HG03439 (cell line): ENCODE data around the gene PRPF4.
"Not testable (repeated sequence)": the region's sequence is repeated elsewhere in the genome, so short reads cannot be mapped to it uniquely, and the experiment has no call there.

Experiments
- ATAC-seq: cut with Tn5 transposase; IDR thresholded peaks from one replicate; pipeline ENCODE4 v1.9.1; 2021; ENCODE audit warnings: mild to moderate bottlenecking, moderate library complexity; ENCODE audit not compliant: unreplicated experiment

The PRPF4 gene

GRCh38 chr9:113275157-113276131, at the start of gene PRPF4, which contains the start of gene CDC26:
Gene PRPF4 (plus strand): TSS chr9:113275658. CDS start chr9:113275744, 86 bp downstream.
Gene CDC26 (minus strand): TSS chr9:113275572. CDS start chr9:113272507, 3,065 bp downstream.
- peak; percentile 97 for ATAC-seq

DNA sequence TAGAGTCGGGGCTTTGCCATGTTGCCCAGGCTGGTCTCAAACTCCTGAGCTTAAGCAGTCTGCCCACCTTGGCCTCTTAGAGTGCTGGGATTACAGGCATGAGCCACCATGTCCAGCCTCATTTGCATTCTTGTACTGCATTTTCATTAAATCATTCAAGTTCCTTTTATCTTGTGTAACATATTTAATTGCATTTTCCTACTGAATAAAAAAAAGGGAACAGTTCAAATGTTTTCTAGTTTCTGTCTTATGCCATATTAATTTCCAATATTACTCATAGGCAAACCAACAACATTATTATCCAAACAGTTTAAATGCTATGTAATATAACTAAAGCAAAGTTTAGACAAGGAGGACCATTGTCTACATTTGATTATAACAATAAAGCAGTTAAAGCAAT, 48.0 kb upstream of the PRPF4 start:
- ATAC-seq: no peak

DNA sequence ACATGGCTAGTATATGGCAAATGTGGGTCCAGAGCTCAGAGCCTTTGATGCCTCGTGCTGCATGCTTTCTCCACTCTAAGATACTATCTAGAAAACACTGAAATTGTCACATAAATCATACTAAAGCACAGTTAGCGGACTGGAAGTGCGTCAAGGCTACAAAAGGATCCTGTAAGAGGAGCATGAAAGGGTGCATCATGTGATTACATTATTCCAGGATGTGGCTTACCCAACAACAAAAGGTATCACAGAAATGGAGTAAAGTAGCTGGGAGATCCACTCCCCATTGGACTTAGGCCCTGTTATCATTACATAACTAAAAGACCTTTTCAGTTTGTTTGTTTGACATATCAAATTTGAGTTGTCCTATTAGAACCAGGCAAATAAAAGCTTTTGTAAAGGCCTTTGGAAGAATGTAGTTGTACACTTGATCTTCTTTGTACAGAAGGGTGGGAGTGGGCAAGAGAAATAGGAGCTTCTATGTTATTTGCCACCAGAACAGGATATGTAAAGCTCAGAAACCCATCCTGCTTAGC, 47.3 kb upstream of the PRPF4 start:
- no peak for ATAC-seq

DNA sequence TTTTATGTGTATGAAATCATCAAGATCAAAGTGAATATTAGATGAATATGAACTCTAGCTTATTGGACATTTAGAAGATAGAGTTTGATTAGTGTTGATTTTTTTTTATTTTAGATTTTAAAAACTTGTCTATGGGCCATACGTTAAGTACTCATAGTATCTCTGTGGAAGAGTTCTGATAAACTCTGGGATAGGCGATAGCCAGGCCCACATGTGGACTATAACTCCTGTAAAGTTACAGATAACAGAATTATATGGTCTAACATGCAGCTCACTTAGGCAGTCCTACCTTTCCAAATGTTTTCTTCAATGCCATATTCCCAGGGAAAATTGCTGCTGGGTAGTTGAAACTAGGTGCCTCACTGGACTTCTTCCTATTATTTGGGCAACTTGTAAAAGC, 43.8 kb upstream of the PRPF4 start:
- ATAC-seq: no peak

DNA sequence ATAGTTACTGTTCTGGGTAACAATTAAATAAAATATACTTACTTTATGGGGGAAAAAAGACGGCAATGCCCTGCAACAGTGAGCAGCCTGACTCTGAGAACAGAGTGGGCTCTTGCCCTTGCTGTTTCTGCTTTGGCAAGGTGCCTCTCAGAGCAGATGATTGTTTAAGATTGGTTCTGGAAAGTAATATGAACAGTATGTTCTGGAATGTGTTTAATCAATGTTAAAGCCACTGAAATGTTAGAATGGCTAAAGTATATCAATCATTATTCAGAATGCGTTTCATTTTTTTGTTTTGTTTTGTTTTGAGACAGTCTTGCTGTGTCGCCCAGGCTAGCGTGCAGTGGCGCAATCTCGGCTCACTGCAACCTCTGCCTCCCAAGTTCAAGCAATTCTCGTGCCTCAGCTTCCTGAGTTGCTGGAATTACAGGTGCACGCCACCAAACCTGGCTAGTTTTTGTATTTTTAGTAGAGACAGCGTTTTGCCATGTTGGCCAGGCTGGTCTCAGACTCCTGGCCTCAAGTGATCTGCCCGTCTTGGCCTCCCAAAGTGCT, 39.7 kb upstream of the PRPF4 start:
- ATAC-seq: not testable (repeated sequence)

GRCh38 chr9:113237026-113237425, 38.4 kb upstream of the PRPF4 start:
- ATAC-seq: no peak

DNA sequence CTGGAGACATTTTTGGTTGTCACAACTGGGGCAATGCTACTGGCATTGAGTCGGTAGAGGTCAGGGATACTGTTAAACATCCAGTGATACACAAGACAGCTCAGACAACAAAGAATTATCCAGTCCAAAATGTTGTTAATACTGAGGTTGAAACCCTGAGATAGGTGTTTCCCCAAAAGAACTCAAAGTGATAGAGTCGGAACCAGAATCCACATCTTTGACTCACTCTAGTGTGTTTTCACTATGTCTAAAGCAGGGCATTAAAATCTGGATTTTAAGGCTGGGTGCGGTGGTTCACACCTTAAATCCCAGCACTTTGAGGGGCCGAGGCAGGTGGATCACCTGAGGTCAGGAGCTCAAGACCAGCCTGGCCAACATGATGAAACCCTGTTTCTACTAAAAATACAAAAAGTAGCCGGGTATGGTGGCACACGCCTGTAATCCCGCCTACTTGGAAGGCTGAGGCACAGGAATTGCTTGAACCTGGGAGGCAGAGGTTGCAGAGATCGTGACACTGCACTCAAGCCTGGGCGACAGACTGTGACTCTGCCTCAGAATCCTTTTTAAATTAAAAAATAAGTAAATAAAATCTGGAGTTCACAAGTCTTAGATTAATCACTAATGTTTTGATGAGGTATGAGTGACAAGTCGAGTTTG, 37.1 kb upstream of the PRPF4 start:
- ATAC-seq: no peak

- no peak for ATAC-seq
These were observed 36.6 kb upstream of the PRPF4 start for GRCh38 chr9:113238859-113239232.

- ATAC-seq: no peak
These were observed 34.3 kb upstream of the PRPF4 start for GRCh38 chr9:113241161-113241560.

DNA sequence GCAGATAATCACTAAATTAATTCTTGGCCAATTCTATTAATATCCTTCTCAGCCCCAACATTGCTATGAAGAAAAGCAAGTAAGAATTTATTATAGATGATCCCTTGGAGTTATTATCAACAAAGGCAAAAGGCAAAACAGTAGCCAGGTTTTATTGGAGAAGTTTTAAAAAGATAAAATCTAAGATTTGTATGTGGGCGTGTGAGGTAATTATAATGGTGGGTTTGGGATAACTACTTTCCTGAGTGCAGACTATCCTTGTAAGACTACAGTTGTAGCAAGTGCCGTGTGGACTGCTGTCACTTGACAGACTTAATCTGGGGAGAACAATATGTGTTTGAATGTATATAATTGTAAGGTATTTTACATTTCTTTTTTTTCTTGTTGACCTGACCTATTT, 30.9 kb upstream of the PRPF4 start:
- ATAC-seq: no peak

DNA sequence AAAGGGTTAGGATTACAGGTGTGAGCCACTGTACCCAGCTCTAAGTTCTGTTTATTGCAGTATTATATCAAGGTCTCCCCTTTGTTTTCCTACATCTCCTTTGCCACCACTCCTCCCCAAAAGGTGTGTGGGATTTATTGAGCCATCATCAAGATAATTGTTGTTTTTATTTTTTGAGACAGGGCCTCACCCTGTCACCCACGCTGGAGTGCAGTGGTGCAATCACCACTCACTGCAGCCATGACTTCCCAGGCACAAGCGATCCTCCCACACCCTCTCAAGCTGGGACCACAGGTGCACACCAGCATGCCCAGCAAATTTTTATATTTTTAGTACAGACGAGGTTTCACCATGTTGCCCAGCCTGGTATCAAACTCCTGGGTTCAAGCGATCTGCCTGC, 29.6 kb upstream of the PRPF4 start:
- no peak for ATAC-seq

GRCh38 chr9:113246928-113247327, 28.5 kb upstream of the PRPF4 start:
- no peak for ATAC-seq

DNA sequence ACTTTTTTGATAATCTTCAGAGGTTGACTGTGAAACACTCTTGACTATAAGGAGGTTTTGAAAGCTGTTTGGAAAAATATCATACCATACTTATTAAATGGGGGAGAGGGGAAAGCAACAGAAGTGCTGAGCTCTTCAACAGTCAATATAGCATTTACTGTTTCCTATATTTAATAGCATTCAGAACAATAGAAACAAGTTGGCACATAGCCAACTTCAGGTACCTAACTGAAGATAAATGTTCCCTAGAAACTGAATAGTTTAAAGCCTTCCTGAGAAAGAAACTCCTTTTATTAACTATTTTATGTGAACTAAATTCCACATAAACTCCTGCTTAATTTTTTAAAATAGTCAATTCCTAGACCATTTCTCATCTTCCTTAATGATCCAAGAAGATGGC, 27.8 kb upstream of the PRPF4 start:
- ATAC-seq: no peak

DNA sequence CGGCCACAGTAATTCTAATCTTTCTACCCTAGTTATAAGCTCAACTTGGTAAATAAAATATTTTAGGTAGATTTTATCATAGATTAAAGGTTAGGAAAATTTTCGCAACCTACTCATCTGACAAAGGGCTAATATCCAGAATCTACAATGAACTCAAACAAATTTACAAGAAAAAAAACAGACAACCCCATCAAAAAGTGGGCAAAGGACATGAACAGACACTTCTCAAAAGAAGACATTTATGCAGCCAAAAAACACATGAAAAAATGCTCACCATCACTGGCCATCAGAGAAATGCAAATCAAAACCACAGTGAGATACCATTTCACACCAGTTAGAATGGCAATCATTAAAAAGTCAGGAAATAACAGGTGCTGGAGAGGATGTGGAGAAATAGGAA, 25.8 kb upstream of the PRPF4 start:
- ATAC-seq: not testable (repeated sequence)

GRCh38 chr9:113250807-113251206, 24.7 kb upstream of the PRPF4 start:
- no peak for ATAC-seq

- no peak for ATAC-seq
These were observed 20.5 kb upstream of the PRPF4 start for GRCh38 chr9:113254991-113255390.

DNA sequence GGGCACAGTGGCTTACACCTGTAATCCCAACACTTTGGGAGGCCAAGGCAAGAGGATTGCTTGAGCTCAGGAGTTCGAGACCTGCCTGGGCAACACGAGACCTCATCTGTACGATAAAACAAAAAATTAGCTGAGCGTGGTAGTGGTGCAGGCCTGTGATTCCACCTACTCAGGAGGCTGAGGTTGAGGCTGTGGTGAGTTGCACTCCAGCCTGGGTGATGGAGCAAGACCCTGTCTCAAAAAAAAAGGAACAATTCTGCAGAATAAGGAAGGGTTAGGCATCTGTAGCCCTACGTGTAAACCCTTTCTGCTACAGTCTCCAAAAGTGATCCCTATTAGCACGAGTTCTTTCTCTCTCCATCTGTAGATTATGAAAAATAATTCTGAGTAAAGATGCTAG, 20.0 kb upstream of the PRPF4 start:
- no peak for ATAC-seq

DNA sequence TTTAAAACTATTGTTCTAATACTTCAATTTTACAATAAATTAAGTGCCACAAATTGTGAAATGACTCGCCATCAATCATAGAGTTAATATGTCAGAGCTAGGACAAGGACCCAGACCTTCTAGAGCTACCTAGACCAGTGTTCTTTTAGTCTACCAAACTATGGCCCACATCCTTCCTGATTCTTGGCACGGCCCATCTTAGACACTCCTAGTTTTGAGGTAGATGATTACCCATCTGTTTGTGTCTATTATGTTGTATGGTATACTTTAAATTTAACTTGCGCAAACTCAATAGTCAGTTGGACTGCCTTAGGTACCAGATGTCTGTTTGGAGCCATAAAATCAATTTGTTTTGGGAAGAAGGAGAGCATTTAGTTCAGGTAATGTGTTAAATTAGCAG, 17.6 kb upstream of the PRPF4 start:
- ATAC-seq: no peak

DNA sequence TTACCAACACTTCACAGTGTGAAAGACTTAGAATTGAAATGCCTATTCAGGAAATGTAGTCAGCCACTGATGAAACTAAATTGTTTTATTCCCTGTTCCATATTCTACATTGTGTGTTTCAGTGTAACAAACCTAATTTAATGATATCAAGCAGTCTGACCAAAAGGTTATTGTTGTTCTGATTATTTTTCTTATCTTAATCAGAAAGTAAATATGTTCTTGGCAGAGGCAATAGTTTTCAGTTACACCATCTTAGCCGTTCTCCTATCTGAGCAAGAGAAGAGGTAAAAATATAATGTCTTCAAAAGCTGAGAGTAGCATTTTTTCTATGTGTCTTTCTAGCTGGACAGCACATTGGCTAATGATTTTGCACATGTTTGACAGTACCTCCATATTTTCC, 17.2 kb upstream of the PRPF4 start:
- no peak for ATAC-seq

DNA sequence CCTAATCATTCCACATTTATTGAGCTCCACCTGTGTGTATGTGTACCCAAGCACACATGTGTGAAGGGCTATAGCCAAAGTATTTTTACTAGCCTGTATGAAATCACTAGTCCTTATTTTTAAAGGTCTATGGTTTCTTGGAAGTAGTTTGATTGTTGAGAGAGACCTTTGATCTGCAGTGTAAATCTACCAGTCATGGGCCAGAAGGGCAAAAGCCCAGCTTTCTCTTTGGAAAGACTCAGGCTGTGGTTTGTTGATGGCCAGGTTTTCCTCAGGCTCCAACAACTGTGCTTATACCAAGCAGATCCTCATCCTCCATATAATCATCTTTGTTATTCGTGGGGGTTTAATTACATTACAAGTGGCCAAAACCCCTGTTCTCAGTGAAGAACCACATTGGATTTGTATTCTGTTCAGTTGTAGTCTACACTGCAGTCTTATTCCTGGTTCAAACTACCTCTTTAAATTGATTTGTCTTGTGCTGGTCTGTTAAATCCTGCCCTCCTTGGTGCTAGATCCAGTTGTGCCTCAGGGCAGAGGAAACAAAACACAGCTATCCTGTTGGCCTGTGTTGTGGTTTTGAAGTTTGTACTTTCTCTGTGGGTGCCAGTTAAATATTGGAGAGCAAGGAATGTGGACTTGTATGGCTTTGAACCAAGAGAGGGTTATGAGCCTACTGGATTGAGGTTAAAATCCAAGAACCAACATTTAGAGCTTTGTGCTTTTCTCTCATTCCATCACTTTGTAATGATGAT, 13.4 kb upstream of the PRPF4 start:
- no peak for ATAC-seq

- no peak for ATAC-seq
These were observed 9.3 kb upstream of the PRPF4 start for GRCh38 chr9:113266174-113266573.
